ENCODE results near the gene UBE2K.
"Not testable (repeated sequence)": the region's sequence is repeated elsewhere in the genome, so short reads cannot be mapped to it uniquely, and the experiment has no call there.

Gene UBE2K

DNA sequence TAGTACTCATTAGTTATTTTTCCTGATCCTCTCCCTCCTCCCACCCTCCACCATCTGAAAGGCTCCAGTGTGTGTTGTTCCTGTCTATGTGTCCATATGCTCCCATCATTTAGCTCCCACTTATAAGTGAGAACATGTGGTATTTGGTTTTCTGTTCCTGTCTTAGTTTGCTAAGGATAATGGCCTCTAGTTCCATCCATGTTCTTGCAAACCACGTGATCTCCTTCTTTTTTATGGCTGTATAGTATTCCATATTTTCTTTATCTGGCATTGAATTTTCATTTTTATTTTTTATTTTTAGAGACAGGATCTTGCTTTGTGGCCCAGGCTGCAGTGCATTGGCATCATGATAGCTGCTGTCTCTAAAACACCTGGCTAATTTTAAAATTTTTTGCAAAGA lies 11.9 kb upstream of the UBE2K start:
- intact Hi-C loops (cut with DNase I): no loop called here
- DNase-seq: no peak

DNA sequence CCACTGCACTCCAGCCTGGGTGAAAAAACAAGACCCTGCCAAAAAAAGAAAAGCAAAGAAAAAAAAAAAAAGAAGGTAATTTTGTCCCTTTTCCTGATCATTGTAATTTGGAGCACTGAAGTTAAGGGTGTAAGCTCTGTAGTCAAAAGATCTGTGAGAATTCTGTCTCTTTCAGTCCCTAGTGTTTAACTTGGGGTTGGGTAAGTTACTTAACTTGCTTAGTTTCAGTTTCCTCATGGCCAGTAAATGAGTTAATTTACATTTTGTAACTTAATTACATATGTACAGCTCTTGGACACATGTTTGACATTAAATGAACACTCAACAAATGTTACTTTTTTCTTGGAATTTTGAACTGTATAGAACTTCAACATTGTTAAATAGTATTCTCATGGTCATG lies 10.9 kb upstream of the UBE2K start:
- intact Hi-C loops (cut with DNase I): no loop called here
- DNase-seq: no peak

DNA sequence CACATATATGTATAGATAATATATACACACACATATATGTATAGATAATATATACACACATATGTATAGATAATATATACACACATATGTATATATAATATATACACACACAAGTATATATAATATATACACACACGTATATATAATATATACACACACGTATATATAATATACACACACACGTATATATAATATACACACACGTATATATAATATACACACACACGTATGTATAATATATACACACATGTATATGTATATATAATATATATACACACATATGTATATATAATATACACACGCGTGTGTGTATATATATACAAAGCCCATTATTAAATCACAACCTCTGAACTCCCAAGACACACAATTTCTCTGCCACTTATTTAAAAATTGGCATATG lies 8.0 kb upstream of the UBE2K start:
- intact Hi-C loops (cut with DNase I): no loop called here
- DNase-seq: no peak

DNA sequence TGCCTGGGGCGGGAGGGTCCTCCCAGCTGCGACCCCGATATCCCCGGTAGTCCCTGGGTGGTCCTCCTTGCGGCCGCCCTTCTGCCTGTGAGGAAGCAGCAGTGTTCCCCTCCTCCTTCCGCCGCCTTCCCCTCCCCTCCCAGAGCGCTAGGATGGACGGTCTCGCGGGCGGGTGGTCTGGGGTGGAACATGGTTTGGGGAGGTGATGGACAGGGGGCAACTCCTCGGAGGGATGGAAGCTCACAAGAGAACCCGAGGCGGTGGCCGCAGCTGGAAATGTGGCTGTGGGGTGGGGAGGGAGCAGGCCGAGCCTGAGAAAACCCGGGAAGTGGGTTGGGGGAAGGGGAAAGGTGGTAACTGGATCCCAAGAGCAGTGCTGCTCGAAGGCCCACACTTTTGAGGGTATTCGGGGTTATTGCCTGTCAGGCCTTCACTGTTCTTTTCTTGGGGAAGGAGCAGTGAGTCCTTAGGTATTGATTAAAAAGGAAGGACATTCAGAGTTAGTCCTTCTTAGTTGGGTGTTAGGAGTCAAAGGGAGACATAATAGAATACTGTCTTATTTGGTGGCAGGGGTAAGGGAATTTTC lies 581 bp downstream of the UBE2K start:
- DNase-seq: peak; percentile 26 to 89 (median 52)
- intact Hi-C loops (cut with DNase I): loop anchor here (1.0 to 5.0 kb wide), 4 partner anchors 60 to 359 kb away; partner anchors contain the start of genes N4BP2, SMIM14 and UGDH

DNA sequence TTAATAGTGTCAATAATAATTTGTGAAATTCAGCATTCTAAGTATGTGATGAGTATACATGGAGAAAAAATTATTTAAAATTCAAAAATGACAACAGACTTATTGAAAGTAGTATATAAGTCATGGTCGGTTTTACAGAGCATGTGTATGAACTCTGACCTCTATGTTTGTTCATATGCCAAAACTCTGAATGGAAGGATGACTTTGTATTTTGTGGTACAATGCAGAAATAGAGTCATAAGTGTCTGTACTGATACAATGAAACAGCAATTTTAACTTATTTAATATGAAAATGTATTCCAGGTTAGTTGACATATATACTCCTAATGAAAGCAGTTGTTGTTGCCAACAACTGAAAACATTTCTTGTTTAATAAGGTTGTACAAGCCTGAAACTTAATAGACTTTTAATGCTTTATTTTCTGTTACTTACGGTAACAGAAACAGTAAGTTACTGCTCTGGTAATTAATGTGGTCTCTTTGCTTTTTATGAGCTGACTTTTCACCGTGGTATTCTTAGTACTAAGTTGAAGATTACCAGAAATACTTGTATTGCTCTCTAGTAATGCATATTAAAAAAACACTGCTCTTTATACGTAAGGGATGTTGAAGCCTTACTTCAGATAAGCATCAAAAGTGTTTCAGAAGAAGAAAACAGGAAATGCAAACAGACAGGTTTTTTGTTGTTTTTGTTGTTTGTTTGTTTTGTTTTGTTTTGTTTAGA lies 1.9 kb downstream of the UBE2K start:
- intact Hi-C loops (cut with DNase I): loop anchor here (2.0 to 5.0 kb wide), 3 partner anchors 61 to 357 kb away; partner anchors contain the start of genes N4BP2, SMIM14 and UGDH
- no peak for DNase-seq

DNA sequence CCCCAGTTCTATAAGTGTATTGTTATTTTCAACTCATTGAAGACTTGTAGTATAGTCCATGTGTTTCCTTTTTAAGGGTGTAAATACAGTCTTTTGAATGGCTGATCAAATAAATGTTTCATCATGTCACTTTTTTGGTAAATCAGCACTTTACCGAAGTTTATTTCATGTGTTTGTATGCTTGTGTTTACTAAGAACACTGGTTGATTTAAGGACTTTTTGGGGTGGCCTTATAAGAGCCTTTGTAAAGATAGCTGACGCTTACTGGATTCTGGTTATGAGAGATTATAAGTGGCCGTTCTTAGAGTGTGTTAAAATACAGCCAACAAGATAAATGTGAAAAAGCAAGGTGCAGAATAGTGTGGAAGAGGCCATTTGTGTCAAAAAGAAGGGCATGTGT lies 2.6 kb downstream of the UBE2K start:
- no peak for DNase-seq
- intact Hi-C loops (cut with DNase I): no loop called here

DNA sequence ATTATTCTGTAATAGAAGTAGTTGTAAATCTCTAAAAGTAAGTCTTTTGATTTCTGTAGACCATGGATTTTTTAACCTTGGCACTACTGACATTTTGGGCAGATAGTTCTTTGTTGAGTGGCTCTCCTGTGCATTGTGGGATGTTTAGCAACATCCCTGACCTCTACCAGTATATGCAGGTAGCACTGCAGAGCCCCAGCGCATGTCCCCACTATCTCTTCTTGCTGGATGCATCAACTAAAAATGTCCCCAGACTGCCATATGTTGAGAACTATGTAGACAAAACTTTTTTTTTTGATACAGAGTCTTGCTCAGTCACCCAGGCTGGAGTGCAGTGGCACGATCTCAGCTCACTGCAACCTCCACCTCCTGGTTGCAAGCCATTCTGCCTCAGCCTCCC lies 4.8 kb downstream of the UBE2K start:
- intact Hi-C loops (cut with DNase I): no loop called here
- peak in 1 of 10 donors; percentile 28 for DNase-seq

DNA sequence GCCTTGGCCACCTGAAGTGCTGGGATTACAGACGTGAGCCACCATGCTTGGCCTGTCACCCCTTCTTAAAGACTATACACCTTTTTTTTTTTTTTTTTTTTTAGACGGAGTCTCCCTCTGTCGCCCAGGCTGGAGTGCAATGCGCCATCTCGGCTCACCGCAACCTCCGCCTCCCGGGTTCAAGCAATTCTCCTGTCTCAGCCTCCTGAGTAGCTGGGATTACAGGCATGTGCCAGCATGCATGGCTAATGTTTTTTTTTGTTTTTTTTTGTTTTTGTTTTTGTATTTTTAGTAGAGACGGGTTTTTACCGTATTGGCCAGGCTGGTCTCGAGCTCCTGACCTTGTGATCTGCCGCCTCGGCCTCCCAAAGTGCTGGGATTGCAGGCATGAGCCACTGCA lies 6.9 kb downstream of the UBE2K start:
- DNase-seq: peak in 1 of 10 donors; percentile 26
- intact Hi-C loops (cut with DNase I): not testable (repeated sequence)

DNA sequence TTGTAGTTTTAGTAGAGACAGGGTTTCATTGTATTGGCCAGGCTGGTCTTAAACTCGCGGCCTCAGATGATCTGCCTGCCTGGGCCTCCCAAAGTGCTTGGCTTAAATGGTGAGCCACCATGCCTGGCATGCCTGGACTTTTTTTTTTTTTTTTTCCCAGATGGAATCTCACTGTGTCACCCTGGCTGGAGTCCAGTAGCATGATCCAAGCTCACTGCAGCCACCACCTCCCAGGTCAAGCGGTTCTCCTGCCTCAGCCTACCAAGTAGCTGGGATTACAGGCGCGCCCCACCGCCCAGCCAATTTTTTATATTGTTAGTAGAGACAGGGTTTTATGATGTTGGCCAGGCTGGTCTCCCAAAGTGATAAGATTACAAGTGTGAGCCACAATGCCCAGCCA lies 8.4 kb downstream of the UBE2K start:
- no peak for DNase-seq
- intact Hi-C loops (cut with DNase I): no loop called here

DNA sequence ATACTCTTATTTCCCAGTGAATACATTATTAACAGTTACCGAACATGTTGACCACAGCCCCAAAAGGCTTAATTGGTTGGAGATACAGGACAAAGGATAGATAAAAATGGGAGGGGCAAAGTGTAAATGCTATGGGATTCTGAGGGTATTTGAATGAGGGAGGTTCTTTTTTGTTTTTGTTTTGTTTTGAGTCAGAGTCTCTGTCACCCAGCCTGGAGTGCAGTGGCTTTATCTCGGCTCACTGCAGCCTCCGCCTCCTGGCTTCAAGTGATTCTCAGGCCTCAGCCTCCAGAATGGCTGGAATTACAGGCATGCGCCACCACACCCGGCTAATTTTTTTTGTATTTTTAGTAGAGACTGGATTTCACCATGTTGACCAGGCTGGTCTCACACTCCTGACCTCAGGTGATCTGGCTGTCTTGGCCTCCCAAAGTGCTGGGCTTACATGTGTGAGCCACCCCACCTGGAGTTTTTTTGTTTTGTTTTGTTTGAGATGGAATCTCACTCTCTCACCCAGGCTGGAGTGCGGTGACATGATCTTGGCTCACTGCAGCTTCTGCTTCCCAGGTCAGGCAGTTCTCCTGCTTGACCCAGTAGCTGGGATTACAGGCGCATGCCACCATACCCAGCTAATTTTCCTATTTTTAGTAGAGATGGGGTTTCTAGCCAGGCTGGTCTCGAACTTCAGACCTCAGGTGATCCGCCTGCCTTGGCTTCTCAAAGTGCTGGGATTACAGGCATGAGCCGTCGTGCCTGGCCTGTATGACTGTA lies 9.0 kb downstream of the UBE2K start:
- intact Hi-C loops (cut with DNase I): no loop called here
- DNase-seq: peak in 1 of 10 donors; percentile 57

DNA sequence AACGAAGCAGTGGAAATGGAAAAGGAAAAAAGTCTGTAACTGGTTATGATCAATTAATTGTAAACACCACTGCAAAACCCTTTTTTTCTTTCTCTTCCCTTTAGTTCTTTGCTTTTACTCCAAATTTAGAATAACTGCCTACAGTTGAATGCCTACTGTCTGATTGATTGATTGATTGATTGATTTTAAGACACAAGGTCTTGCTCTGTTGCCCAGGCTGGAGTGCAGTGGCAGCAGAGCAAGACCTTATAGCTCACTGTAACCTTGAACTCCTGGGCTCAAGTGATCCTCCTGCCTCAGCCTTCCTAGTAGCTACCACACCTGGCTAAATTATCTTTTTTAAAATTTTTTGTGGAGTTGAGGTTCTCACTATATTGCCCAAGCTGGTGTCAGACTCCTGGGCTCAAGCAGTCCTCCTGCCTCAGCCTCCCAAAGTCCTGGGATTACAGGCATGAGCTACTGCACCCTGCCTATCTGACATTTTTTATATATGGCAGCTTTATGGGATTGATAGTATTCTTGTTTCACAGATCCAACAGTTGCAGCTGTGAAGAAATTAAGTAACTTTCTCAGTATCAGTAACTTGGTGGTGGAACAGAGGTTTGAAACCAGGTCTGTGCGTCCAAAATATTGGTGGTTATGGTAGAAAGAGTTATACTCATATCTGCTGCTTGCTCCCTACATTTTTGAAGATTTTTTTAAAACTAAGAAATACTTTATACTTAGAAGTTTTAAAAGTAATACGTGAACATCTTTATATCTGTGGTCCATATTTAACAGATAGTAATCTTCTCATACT lies 12.4 kb downstream of the UBE2K start:
- intact Hi-C loops (cut with DNase I): no loop called here
- DNase-seq: no peak

DNA sequence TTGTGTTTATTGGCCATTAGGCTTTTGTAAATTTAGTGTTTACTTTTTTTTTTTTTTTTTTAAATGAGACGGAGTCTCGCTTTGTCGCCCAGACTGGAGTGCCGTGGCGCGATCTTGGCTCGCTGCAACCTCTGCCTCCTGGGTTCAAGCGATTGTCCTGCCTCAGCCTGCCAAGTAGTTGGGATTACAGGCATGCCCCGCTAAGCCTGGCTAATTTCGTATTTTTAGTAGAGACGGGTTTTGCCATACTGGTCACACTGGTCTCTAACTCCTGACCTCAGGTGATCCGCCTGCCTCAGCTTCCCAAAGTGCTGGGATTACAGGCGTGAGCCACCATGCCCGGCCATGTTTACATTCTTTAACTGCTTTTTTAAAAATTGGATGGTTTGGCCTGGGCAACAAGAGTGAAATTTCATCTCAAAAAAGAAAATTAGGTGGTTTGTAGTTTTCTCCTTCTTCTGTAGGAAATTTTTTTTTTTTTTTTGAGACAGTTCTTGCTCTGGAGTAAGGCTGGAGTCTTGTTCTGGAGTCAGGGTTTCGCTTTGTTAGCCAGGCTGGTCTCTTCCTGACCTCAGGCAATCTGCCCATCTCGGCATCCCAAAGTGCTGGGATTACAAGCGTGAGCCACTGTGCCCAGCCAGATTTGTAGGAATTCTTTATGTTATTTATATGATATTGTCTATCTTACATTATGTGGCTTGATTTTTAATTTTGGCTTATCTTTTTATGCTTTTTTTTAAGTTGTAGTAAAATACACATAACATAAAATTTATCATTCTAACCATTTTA lies 15.1 kb downstream of the UBE2K start:
- peak in 1 of 10 donors; percentile 54 for DNase-seq
- intact Hi-C loops (cut with DNase I): no loop called here

DNA sequence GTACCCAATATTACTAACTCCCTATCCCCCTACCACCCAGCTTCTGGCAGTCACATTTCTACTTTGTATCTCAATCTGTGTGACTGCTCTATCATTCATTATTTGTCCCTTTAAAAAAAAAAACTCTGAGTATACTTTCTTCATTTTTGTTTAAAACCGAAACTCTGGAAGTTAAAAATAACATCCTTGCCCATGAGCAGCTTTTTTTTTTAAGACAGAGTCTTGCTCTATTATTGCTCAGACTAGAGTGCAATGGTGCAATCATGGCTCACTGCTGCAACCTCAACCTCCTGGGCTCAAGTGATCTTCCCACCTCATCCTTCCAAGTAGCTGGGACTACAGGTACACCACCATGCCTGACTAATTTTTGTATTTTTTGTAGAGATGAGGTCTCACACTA lies 15.8 kb downstream of the UBE2K start:
- DNase-seq: no peak
- intact Hi-C loops (cut with DNase I): no loop called here

DNA sequence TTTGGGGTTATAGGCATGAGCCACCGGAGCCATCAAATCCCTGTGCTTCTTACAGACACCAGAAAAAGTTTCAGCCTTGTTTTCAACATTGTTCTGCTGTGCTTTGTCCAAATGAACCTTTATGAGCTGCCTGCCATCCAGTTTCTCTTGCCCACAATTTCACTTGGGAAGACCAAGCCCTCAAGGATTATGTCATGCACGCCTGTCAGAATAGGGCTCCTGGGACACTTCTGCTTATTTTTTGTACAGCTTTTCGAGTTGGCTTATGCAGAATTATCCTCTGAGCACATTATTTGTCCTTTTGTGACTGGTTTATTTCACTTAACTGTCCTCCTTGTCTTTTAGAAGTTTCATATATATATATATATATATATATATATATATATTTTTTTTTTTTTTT lies 16.2 kb downstream of the UBE2K start:
- intact Hi-C loops (cut with DNase I): no loop called here
- no peak for DNase-seq

DNA sequence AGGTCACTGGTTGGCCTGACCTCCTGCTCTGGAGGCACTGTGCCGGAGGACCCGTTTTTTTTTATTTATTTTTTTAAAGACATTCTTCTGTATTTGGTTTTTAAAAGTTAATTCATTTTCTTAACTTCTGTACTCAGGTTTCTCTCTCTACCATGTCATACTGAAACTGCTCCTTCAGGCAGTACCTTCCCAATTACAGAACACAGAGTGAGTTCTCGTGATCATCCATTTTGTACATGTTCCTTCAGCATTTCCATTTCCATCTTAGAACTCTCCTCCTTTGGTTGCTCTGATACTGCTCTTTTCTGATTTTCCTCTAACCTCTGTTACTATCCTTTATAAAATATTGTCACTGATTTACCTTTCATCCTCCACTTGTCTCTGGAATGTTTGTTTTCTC lies 17.9 kb downstream of the UBE2K start:
- no peak for DNase-seq

DNA sequence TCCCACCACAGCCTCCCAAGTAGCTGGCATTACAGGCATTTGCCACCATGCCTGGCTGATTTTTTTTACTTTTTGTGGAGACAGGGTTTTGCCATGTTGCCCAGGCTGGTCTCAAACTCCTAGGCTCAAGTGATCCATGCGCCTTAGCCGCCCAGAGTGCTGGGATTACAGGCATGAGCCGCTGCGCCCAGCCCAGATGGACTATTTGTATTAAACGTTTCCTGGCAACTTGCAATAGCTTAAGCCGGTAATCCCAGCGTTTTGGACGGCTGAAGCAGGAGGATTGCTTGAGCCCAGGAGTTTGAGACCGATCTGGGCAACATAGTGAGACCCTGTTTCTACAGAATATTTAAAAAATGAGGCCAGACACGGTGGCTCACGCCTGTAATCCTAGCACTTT lies 18.4 kb downstream of the UBE2K start:
- intact Hi-C loops (cut with DNase I): no loop called here
- DNase-seq: peak in 1 of 10 donors; percentile 43

More for the DNA sequence above, 17.9 kb downstream of the UBE2K start:
- intact Hi-C loops (cut with DNase I): no loop called here

DNA sequence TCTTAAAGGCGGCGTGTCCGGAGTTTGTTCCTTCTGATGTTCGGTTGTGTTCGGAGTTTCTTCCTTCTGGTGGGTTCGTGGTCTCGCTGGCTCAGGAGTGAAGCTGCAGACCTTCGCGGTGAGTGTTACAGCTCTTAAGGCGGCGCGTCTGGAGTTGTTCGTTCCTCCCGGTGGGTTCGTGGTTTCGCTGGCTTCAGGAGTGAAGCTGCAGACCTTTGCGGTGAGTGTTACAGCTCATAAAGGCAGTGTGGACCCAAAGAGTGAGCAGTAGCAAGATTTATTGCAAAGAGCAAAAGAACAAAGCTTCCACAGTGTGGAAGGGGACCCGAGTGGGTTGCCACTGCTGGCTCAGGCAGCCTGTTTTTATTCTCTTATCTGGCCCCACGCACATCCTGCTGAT lies 19.8 kb downstream of the UBE2K start:
- intact Hi-C loops (cut with DNase I); DNase-seq: not testable (repeated sequence)

DNA sequence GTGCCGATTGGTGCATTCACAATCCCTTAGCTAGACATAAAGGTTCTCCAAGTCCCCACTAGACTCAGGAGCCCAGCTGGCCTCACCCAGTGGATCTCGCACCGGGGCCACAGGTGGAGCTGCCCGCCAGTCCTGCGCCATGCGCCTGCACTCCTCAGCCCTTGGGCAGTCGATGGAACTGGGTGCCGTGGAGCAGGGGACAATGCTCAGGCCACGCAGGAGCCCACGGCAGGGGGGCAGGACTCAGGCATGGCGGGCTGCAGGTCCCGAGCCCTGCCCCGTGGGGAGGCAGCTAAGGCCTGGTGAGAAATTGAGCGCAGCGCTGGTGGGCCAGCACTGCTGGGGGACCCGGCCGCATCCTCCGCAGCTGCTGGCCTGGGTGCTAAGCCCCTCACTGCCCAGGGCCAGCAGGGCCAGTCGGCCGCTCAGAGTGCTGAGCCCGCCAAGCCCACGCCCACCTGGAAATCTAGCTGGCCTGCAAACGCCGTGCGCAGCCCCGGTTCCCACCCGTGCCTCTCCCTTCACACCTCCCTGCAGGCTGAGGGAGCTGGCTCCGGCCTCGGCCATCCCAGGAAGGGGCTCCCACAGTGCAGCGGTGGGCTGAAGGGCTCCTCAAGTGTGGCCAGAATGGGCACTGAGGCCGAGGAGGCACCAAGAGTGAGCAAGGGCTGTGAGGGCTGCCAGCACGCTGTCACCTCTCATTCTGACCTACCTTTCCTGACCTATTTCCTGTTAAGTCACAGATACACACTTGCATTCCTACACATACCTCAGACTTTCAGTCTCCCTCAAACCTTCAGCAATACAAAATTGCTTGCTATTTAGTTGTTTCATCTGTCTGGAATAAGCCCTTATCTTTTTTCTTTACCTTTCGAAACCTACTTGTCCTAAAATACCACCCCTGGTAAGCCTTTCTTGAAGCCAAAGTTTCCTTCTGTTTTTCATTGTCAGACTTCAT lies 20.7 kb downstream of the UBE2K start:
- no peak for DNase-seq
- intact Hi-C loops (cut with DNase I): no loop called here

Measured in posterior cingulate gyrus (tissue), 11 donors.